ENCODE results near the gene PAGR1.
"Not testable (repeated sequence)": the region's sequence is repeated elsewhere in the genome, so short reads cannot be mapped to it uniquely, and the experiment has no call there.

PAGR1 gene

GRCh38 chr16:29793153-29793552, 22.8 kb upstream of the PAGR1 start:
- DNase-seq = not testable (repeated sequence)

GRCh38 chr16:29794231-29794710, 21.7 kb upstream of the PAGR1 start:
- no peak for DNase-seq

GRCh38 chr16:29802416-29802935, 13.5 kb upstream of the PAGR1 start:
- DNase-seq = no peak

DNA sequence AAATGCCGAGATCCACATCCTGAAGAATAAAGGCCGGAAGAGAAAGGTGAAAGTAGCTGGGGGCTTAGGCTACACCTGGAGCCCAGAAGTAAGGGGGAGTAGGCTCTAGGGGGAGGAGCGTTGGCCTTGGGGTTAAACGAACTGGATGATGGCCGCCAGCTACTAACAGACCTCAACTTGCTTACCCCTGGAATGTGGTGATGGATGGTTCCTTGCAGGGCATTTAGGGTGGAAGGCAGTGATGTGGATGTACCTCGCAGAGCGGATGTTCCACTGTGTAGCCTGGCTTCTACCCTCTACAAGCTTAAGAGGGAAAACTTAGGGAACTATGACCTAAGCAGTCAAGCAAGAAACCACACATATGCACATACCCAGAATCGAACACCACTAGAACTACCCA, 11.9 kb upstream of the PAGR1 start:
- no peak for DNase-seq

GRCh38 chr16:29804455-29805231, 11.3 kb upstream of the PAGR1 start:
- peak; percentile 32 to 72 for DNase-seq

DNA sequence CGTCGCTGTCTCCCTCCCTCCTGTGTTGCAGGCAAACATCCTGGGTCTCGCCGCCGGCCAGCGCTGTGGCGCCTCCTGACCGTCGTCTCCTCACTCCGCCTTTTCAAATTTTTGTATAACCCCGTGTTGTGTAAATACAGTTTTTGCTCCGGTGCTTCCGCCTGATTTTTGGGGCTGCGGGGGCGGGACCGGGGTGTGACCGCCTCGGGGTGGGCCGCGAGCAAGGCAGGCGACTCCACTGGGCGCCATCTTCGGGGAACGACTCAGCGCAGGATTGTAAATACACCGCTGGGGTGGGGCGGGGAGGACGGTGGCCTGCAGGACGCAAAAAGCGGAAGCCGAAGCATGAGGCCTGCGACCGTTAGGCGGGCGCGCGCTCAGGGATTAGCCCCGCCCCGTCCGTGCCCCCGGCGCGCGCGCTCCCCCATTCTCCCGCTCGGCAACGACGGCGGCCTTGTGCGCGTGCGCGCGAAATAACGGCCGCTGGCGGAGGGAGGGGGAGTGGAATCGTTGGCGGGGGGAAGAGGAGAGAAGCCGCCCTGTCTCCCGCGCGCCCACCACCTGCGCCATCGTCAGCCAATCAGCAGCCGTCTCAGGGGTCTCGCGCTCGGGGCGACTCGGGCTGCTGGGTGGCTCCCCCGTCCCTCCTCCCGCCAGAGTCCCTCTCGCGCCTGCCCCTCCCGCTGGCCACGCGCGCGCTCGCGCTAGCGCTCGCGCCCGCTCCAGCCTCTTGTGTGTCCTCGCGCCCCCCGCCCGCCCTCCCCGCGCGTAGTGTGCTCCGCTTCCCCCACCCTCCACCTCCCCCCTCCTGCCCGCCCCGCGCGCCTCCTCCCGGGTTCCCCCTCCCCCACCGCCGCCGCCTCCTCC, 10.5 kb upstream of the PAGR1 start:
- DNase-seq = peak; percentile 99 to 100

- DNase-seq = no peak
Measured at GRCh38 chr16:29806099-29806579, 9.8 kb upstream of the PAGR1 start, which contains the start of gene MAZ. MAZ (plus strand) TSS chr16:29806529; CDS start chr16:29806702, 173 bp downstream.

GRCh38 chr16:29806641-29807425, 9.1 kb upstream of the PAGR1 start:
- peak; percentile 57 to 70 for DNase-seq

DNA sequence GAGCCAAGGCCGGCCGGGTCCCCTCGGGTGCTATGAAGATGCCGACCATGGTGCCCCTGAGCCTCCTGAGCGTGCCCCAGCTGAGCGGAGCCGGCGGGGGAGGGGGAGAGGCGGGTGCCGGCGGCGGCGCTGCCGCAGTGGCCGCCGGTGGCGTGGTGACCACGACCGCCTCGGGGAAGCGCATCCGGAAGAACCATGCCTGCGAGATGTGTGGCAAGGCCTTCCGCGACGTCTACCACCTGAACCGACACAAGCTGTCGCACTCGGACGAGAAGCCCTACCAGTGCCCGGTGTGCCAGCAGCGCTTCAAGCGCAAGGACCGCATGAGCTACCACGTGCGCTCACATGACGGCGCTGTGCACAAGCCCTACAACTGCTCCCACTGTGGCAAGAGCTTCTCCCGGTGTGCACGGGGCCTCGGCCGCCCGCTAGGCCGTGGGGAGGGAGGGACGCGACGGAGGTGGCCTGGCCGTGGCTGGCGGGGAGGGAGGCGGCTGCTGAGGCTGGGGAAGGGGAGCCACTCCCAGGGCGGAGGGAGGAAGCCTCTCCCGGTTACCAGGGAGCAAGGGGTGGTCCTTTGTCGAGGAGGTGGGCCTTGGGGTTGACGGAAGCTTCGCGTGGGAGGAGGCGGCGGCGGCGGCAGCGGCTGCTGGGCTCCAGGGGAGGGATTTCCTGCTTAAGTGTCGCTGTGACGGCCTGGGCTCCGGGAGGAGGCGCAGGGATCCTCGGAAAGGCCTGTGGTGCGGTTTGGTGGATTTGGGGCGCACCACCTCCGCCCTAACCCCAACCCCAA, 8.3 kb upstream of the PAGR1 start:
- DNase-seq = peak; percentile 83 to 91

DNA sequence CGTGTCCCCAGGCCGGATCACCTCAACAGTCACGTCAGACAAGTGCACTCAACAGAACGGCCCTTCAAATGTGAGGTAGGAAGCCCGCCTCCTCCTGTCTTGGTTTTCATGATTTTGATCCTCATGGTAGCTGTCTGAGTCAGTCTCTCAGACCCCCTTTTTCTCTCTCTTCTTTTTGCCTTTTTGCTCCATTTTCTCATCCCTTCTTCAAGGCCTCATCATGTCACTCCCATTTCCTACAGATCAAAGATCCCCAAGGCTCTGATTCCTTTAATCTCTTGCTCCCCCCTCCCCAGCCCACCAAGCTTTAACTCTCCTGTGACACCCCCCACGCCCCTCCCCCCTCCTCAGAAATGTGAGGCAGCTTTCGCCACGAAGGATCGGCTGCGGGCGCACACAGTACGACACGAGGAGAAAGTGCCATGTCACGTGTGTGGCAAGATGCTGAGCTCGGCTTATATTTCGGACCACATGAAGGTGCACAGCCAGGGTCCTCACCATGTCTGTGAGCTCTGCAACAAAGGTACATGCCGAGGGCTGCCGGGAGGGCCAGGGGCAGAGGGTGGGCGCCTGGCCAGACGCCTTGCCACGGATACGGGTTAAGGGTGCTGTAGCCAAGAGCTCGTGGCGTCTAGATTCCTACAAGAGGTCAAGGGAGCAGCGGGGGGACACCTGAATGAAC, 7.6 kb upstream of the PAGR1 start:
- DNase-seq = no peak

- DNase-seq = no peak
Measured at GRCh38 chr16:29809031-29809747, 6.8 kb upstream of the PAGR1 start.

- no peak for DNase-seq
Measured at GRCh38 chr16:29809850-29810698, 5.9 kb upstream of the PAGR1 start.

DNA sequence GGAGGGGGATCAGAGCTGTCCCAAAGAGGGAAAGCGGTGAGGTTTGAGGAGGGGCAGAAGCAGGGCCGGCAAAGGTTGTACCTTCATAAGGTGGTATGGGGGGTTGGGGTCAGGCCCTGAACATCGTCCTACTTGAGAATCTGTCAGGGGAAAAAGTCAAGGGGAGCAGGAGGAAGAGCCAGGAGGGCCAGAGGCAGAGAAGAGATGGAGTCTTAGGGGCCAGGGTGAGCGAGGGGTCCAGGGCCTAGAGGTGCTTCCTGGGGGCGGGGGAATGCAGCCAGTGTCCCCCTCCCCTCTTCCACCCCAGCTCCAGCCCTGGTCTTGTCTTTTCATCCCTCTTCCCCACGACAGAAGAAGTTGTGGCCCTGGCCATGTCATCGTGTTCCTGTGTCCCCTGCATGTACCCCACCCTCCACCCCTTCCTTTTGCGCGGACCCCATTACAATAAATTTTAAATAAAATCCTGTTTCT, 5.2 kb upstream of the PAGR1 start:
- peak in 1 of 2 experiments; percentile 49 for DNase-seq

- peak; percentile 90 to 98 for DNase-seq
Measured at GRCh38 chr16:29811170-29811895, 4.6 kb upstream of the PAGR1 start.

DNA sequence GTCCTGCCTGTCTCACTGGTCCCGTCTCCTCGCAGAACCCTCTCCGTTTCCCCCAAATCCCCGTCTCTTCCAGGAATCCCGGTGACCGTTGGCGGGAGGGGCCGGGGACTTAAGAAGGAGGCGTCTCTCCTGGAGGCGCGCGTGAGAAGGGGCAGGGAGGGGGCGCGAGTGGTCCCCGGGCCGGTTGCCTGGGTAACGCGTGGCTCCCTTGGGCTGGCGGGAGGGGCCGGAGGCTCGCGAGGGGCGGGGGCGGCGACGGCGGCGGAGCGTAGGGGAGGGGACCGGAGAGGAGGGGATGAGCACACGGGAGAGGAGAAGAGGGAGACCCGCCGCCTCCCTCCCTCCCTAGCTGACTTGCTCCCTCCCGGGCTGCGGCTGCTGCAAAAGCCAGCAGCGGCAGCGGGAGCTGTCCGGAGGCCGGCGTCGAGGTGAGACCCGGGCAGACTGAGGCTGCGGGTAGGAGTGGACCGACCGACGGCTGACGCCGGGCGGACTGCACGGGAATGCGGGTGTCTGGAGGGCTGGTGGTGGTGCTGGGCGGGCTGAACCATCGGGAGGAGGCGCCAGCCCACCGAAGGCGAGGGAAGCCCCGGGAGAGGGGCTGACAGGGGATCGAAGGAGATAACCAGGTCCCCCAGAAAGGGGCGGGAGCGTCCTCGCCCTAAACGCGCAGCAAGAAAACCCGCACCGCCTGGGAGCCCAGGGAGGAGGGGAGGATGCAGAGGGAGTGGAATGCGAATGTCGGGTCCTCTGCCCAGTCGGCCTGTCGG, 3.9 kb upstream of the PAGR1 start, which contains the start of gene PRRT2:
Gene PRRT2 (plus strand): TSS at position 298 of the 770 bp plus-strand sequence. CDS start 862 bp downstream, outside the sequence.
- DNase-seq = peak; percentile 88 to 93

DNA sequence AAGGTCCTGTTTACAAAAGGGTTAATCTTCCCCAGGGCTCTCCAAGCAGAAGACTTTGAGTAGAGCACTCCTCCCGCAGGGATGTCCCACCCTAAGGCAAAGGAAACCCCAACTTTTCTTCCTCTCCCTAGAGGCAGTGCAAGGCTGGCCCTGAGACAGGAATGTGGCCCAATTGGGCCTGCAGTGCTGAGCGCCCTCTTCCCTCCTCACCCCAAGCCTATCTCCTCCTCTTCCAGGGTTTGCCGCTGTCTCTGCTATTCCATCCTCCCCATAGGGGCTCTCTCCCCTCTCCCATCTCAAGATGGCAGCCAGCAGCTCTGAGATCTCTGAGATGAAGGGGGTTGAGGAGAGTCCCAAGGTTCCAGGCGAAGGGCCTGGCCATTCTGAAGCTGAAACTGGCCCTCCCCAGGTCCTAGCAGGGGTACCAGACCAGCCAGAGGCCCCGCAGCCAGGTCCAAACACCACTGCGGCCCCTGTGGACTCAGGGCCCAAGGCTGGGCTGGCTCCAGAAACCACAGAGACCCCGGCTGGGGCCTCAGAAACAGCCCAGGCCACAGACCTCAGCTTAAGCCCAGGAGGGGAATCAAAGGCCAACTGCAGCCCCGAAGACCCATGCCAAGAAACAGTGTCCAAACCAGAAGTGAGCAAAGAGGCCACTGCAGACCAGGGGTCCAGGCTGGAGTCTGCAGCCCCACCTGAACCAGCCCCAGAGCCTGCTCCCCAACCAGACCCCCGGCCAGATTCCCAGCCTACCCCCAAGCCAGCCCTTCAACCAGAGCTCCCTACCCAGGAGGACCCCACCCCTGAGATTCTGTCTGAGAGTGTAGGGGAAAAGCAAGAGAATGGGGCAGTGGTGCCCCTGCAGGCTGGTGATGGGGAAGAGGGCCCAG, 3.0 kb upstream of the PAGR1 start:
- no peak for DNase-seq
